Measurements from ENCODE around the gene CHRNB2. TPM values are rescaled to one million over a fixed set of nuclear protein-coding genes. Genes with fewer than 3 reads are reported as not detected.

The CHRNB2 gene
- total RNA-seq, 1 experiment from 2014 or later: not detected

DNA sequence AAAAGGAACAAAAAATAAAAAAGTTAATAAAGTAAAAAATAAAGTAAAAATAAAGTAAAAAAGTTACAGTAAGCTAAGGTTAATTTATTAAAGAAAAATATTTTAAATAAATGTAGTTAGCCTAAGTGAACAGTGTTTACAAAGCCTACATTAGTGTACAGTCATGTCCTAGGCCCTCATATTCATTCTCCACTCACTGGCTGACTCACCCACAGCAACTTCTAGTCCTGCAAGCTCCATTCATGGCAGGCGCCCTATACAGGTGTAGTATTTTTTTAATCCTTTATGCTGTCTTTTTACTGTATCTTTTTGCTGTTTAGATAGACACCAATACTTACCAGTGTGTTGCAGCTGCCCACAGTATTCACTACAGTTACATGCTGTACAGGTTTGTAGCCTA is 28.0 kb downstream of the CHRNB2 start:
- no peak overlapping the region for H3K4me2 ChIP-seq
- H2AFZ ChIP-seq: no peak overlapping the region
- no peaks in the 10 kb centered on the region for H3K9me3 ChIP-seq (ENCODE audit: insufficient read depth, low read depth)
- intact Hi-C loops (cut with micrococcal nuclease; ENCODE audit: unreplicated experiment): no loop called here
- H3K27me3 ChIP-seq (ENCODE audit: insufficient read depth, low read depth): no peaks in the 10 kb centered on the region
- POLR2A ChIA-PET (ENCODE audit: unreplicated experiment): no interaction called here
- no peak overlapping the region for H3K27ac ChIP-seq
- no peaks in the 10 kb centered on the region for H3K79me2 ChIP-seq (ENCODE audit: low read depth)
- no peak for DNase-seq
- H3K9me2 ChIP-seq (ENCODE audit: insufficient read depth): no peaks in the 10 kb centered on the region
- H3K36me3 ChIP-seq (ENCODE audit: low read depth): peaks cover 51% of the 10 kb centered on the region
- no peaks in the 10 kb centered on the region for H3F3A ChIP-seq (ENCODE audit: insufficient read depth, low read depth)
- no peaks in the 10 kb centered on the region for H3K4me1 ChIP-seq (replicated peaks; ENCODE audit: insufficient read depth)
- H3K4me3 ChIP-seq: no peak overlapping the region
- no TSS peak for BruUV-seq (replicated peaks)
- TF ChIP-seq, protein P1, sequence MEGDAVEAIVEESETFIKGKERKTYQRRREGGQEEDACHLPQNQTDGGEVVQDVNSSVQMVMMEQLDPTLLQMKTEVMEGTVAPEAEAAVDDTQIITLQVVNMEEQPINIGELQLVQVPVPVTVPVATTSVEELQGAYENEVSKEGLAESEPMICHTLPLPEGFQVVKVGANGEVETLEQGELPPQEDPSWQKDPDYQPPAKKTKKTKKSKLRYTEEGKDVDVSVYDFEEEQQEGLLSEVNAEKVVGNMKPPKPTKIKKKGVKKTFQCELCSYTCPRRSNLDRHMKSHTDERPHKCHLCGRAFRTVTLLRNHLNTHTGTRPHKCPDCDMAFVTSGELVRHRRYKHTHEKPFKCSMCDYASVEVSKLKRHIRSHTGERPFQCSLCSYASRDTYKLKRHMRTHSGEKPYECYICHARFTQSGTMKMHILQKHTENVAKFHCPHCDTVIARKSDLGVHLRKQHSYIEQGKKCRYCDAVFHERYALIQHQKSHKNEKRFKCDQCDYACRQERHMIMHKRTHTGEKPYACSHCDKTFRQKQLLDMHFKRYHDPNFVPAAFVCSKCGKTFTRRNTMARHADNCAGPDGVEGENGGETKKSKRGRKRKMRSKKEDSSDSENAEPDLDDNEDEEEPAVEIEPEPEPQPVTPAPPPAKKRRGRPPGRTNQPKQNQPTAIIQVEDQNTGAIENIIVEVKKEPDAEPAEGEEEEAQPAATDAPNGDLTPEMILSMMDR (conservative IDR thresholded peaks at IDR 0.05): no peak
- no peak for TF ChIP-seq EZH2 (IDR thresholded peaks at IDR 0.05; ENCODE audit: low read depth)
- CTCF ChIA-PET: no interaction called here
- peaks cover 23% of the 10 kb centered on the region for H4K20me1 ChIP-seq (ENCODE audit: insufficient read depth)

- Histone ChIP-seq H2AFZ (no peak overlapping the region), H3K79me2 (ENCODE audit: low read depth) (peaks cover 30% of the 10 kb centered on the region), H3K4me3 (no peak overlapping the region), H4K20me1 (ENCODE audit: insufficient read depth) (peaks cover 35% of the 10 kb centered on the region), H3F3A (ENCODE audit: insufficient read depth, low read depth) (no peaks in the 10 kb centered on the region), H3K4me1 (replicated peaks; ENCODE audit: insufficient read depth) (no peaks in the 10 kb centered on the region), H3K9me2 (ENCODE audit: insufficient read depth) (no peaks in the 10 kb centered on the region), H3K9me3 (ENCODE audit: insufficient read depth, low read depth) (no peaks in the 10 kb centered on the region), H3K27ac (no peak overlapping the region), H3K27me3 (ENCODE audit: insufficient read depth, low read depth) (no peaks in the 10 kb centered on the region), H3K36me3 (ENCODE audit: low read depth) (peaks cover 42% of the 10 kb centered on the region), H3K4me2 (no peak overlapping the region)
- BruUV-seq (replicated peaks): no TSS peak
- no peak for TF ChIP-seq EZH2 (IDR thresholded peaks at IDR 0.05; ENCODE audit: low read depth)
- TF ChIP-seq, protein P1 (conservative IDR thresholded peaks at IDR 0.05): no peak
- POLR2A ChIA-PET (ENCODE audit: unreplicated experiment): no interaction called here
- DNase-seq: no peak
- CTCF ChIA-PET: no interaction called here
- intact Hi-C loops (cut with micrococcal nuclease; ENCODE audit: unreplicated experiment): no loop called here
Observed at GRCh38 chr1:154598871-154599635, 31.5 kb downstream of the CHRNB2 start.

GRCh38 chr1:154599658-154600057 is 32.1 kb downstream of the CHRNB2 start:
- CTCF ChIA-PET: no interaction called here
- no TSS peak for BruUV-seq (replicated peaks)
- H3K36me3 ChIP-seq (ENCODE audit: low read depth): peaks cover 38% of the 10 kb centered on the region

More at GRCh38 chr1:154599658-154600057, 32.1 kb downstream of the CHRNB2 start:
- H3K4me1 ChIP-seq (replicated peaks; ENCODE audit: insufficient read depth): no peaks in the 10 kb centered on the region
- H3K79me2 ChIP-seq (ENCODE audit: low read depth): peaks cover 36% of the 10 kb centered on the region
- H3F3A ChIP-seq (ENCODE audit: insufficient read depth, low read depth): no peaks in the 10 kb centered on the region
- no peak overlapping the region for H2AFZ ChIP-seq
- no peaks in the 10 kb centered on the region for H3K9me2 ChIP-seq (ENCODE audit: insufficient read depth)
- no peaks in the 10 kb centered on the region for H3K27me3 ChIP-seq (ENCODE audit: insufficient read depth, low read depth)
- H3K4me2 ChIP-seq: no peak overlapping the region
- H3K4me3 ChIP-seq: no peak overlapping the region
- no peak overlapping the region for H3K27ac ChIP-seq
- no peak for DNase-seq
- TF ChIP-seq, protein P1 (conservative IDR thresholded peaks at IDR 0.05): no peak
- no peak for TF ChIP-seq EZH2 (IDR thresholded peaks at IDR 0.05; ENCODE audit: low read depth)
- H4K20me1 ChIP-seq (ENCODE audit: insufficient read depth): peaks cover 38% of the 10 kb centered on the region
- intact Hi-C loops (cut with micrococcal nuclease; ENCODE audit: unreplicated experiment): no loop called here
- POLR2A ChIA-PET (ENCODE audit: unreplicated experiment): no interaction called here
- H3K9me3 ChIP-seq (ENCODE audit: insufficient read depth, low read depth): no peaks in the 10 kb centered on the region
